ENCODE data around the gene MAST4. TPM values are rescaled to one million over a fixed set of nuclear protein-coding genes. Genes with fewer than 3 reads are reported as not detected.

The MAST4 gene
- total and polyA plus RNA-seq, 2 of the 8 experiments (the other 6 are each of a cell fraction or from before 2014, with no cell fraction given), result 1.5 to 2.6 TPM

DNA sequence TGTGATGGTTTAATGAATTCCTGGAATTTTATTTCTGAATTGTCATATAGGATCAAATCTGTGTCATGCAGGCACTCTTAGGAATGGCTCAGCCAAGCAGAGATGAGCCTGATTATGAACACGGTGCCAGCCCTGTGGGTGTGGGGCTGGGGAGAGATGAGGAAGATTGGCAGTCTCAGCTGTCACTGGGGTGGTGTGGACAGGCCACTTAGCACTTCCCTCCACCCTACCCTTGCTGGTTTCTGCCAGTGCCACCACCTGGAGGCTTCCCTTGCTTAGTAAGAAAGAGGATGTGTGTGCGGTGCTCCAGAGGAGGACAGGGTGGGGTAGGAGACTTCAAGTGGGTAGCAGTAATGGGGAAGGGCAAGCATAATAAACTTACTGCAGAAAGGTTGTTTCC lies 373.8 kb downstream of the MAST4 start:
- Histone ChIP-seq H3K9me3 (ENCODE audit: insufficient read depth in 2 of 2, low read depth in 1 of 2, low read length in 1 of 2) (no peaks in the 10 kb centered on the region), H3K4ac (replicated peaks; ENCODE audit: insufficient read length, low read depth, low read length) (no peak overlapping the region), H2BK20ac (ENCODE audit: low read length) (no peak overlapping the region), H3K27ac (ENCODE audit: low read depth, low read length) (no peak overlapping the region), H4K91ac (replicated peaks; ENCODE audit: insufficient read length, low read length) (no peak overlapping the region), H2BK12ac (ENCODE audit: low read depth, low read length) (no peak overlapping the region), H3K14ac (ENCODE audit: insufficient read length) (no peak overlapping the region), H2AK5ac (ENCODE audit: low read depth, low read length) (no peak overlapping the region), H2BK120ac (replicated peaks; ENCODE audit: low read depth, low read length) (no peak overlapping the region), H4K8ac (ENCODE audit: extremely low read depth, insufficient read depth, low read length) (no peak overlapping the region), H3K23ac (ENCODE audit: insufficient read length) (no peak overlapping the region), H4K20me1 (replicated peaks in 1 of 2; ENCODE audit: control insufficient read depth in 1 of 2, insufficient read depth in 2 of 2, low read length in 2 of 2) (no peaks in the 10 kb centered on the region), H3K4me1 (replicated peaks in 1 of 4; ENCODE audit: control insufficient read depth in 3 of 4, insufficient read depth in 4 of 4, low read length in 3 of 4) (no peaks in the 10 kb centered on the region), H3K36me3 (ENCODE audit: control insufficient read depth in 2 of 4, insufficient read depth in 4 of 4, low read length in 3 of 4) (no peaks in the 10 kb centered on the region), H3K9ac (replicated peaks in 1 of 4; ENCODE audit: extremely low read depth in 1 of 4, low read depth in 3 of 4, low read length in 3 of 4) (no peak overlapping the region), H3K4me3 (ENCODE audit: extremely low read depth in 1 of 4, insufficient read depth in 2 of 4, low read depth in 3 of 4, low read length in 4 of 4) (no peak overlapping the region), H2BK15ac (ENCODE audit: low read length) (no peak overlapping the region), H2BK5ac (ENCODE audit: low read depth, low read length) (no peak overlapping the region), H3K4me2 (ENCODE audit: insufficient read depth in 1 of 2, low read depth in 2 of 2, low read length in 2 of 2) (no peak overlapping the region), H3K56ac (replicated peaks; ENCODE audit: insufficient read length, low read depth, low read length) (no peak overlapping the region), H3K23me2 (ENCODE audit: low read depth, low read length) (no peaks in the 10 kb centered on the region), H2AFZ (ENCODE audit: low read length) (no peak overlapping the region), H3K27me3 (replicated peaks in 1 of 4; ENCODE audit: control insufficient read depth in 3 of 4, extremely low read depth in 1 of 4, insufficient read depth in 3 of 4, low read length in 3 of 4) (no peaks in the 10 kb centered on the region), H4K5ac (ENCODE audit: insufficient read length, low read depth, low read length) (no peak overlapping the region), H3K79me2 (ENCODE audit: control insufficient read depth in 1 of 2, insufficient read depth in 2 of 2, low read length in 2 of 2) (no peaks in the 10 kb centered on the region), H3K79me1 (ENCODE audit: low read depth, low read length) (no peaks in the 10 kb centered on the region; the same call in 1 of the 2 replicates), H3K18ac (ENCODE audit: extremely low read depth, low read length) (no peak overlapping the region)
- FAIRE-seq (no peak), DNase-seq (ENCODE audit: low read depth in 1 of 2, low spot score in 2 of 2) (no peak)
- 88% methylated on average over 2 of the region's 2 CpGs; no CpG with 5 or more reads in 1 of the 2 experiments for WGBS, 2 experiments (ENCODE audit: extremely low coverage in 1 of 2, insufficient coverage in 1 of 2, insufficient read length in 1 of 2, insufficient replicate concordance in 2 of 2, low coverage in 1 of 2, low lambda C conversion rate in 2 of 2, missing lambda C conversion rate in 1 of 2)
- ChIA-PET POLR2A (ENCODE audit: partially characterized antibody) (no interaction called here), CTCF (ENCODE audit: partially characterized antibody) (interaction anchor here (0.7 to 1.3 kb wide), 2 partner anchors 18 to 645 kb away, joined by 3 to 7 read pairs; no protein-coding TSS in a partner anchor)
- no peak for TF ChIP-seq POLR2AphosphoS5 (IDR thresholded peaks at IDR 0.05; ENCODE audit: low read depth, low read length)
- no peak for TF ChIP-seq TEAD4 (IDR thresholded peaks at IDR 0.05; ENCODE audit: low read depth, low read length)
- no peak for TF ChIP-seq RBBP5 (IDR thresholded peaks at IDR 0.05; ENCODE audit: borderline replicate concordance, low read depth, low read length)
- TF ChIP-seq KDM4A (IDR thresholded peaks at IDR 0.05; ENCODE audit: low read depth, low read length, severe bottlenecking), result no peak
- TF ChIP-seq, protein P1, sequence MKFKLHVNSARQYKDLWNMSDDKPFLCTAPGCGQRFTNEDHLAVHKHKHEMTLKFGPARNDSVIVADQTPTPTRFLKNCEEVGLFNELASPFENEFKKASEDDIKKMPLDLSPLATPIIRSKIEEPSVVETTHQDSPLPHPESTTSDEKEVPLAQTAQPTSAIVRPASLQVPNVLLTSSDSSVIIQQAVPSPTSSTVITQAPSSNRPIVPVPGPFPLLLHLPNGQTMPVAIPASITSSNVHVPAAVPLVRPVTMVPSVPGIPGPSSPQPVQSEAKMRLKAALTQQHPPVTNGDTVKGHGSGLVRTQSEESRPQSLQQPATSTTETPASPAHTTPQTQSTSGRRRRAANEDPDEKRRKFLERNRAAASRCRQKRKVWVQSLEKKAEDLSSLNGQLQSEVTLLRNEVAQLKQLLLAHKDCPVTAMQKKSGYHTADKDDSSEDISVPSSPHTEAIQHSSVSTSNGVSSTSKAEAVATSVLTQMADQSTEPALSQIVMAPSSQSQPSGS (IDR thresholded peaks at IDR 0.05; ENCODE audit: low read length), result no peak
- no peak for TF ChIP-seq MAFK (IDR thresholded peaks at IDR 0.05; ENCODE audit: low read depth, low read length)
- TF ChIP-seq SRF (IDR thresholded peaks at IDR 0.05; ENCODE audit: low read depth, low read length), result no peak
- no peak for TF ChIP-seq EGR1 (IDR thresholded peaks at IDR 0.05; ENCODE audit: borderline replicate concordance, low read depth, low read length)
- no peak for TF ChIP-seq ASH2L (IDR thresholded peaks at IDR 0.05; ENCODE audit: low read length)
- no peak for TF ChIP-seq NRF1 (IDR thresholded peaks at IDR 0.05; ENCODE audit: low read depth, low read length)
- TF ChIP-seq GABPA (IDR thresholded peaks at IDR 0.05; ENCODE audit: borderline replicate concordance, insufficient read depth, low read length), result no peak
- TF ChIP-seq SIN3A (conservative IDR thresholded peaks at IDR 0.05 in 1 of 2, IDR thresholded peaks at IDR 0.05 in 1 of 2; ENCODE audit: low read depth in 1 of 2, low read length in 2 of 2), result no peak

Data from H1 (cell line).